K562 (cell line): Measurements from ENCODE around the gene KIF18B. TPM values are rescaled to one million over a fixed set of nuclear protein-coding genes. Genes with fewer than 3 reads are reported as not detected.

ENCODE experiments used
- ATAC-seq: fragments of 200-7000 bp; cut with Tn5 transposase; 3 replicates; pipeline ENCODE4 v1.9.1; 2020; ENCODE audit warnings: moderate library complexity
- BruUV-seq: library from RNA; stranded (reverse); fragments of 400-500 nt; replicated peaks from 2 replicates; lab custom pipeline; 2021; lab: Mats Ljungman, UMichigan
- CTCF ChIA-PET: fragments of 300-600 bp; formaldehyde crosslinking; extraction: SDS; loops from one replicate; lab custom pipeline; 2021; ENCODE audit warnings: low intra/inter-chr PET ratio; lab: Yijun Ruan, JAX
- POLR2A ChIA-PET: fragments of 300-600, 350-650 bp; sonication (Branson Sonifier 250); formaldehyde crosslinking; extraction: SDS; loops from one replicate; lab custom pipeline; 2021; ENCODE audit warnings: antibody characterized with exemption, inconsistent platforms; lab: Yijun Ruan, JAX
- DNase-seq, 4 experiments: peaks; one replicate each; pipeline versions ENCODE4 v3.0.0 to v3.0.0-alpha.2; 2011 to 2018; ENCODE audit warnings: low spot score in 3 of 4, mixed read lengths in 3 of 4; ENCODE audit errors: extremely low read depth in 1 of 4
- FAIRE-seq: peaks from 2 replicates; lab custom pipeline; 2011; peaks lifted over from hg19 to GRCh38; lab: Jason Lieb, UNC
- H2AFZ ChIP-seq: 2 replicates; pipeline ENCODE4 v1.6.0; 2011; ENCODE audit warnings: low read depth, low read length, control low read depth, inconsistent platforms
- H3K27ac ChIP-seq: fragments of 200-600 bp; 3 replicates; pipeline ENCODE4 v1.8.0; 2011; ENCODE audit warnings: low read depth, mild to moderate bottlenecking, control low read depth, inconsistent platforms, low read length, moderate library complexity, mixed read lengths; ENCODE audit errors: extremely low read depth
- H3K27me3 ChIP-seq, 2 experiments: fragments of 300-600 bp in 1 of 2; 2 replicates in 1 of 2; 3 replicates in 1 of 2; pipeline versions ENCODE4 v1.6.0 to v1.8.0; 2011; ENCODE audit warnings: inconsistent platforms in 2 of 2, low read length in 2 of 2, mild to moderate bottlenecking in 1 of 2, mixed read lengths in 1 of 2, moderate library complexity in 1 of 2; ENCODE audit not compliant: control insufficient read depth in 2 of 2, insufficient read depth in 2 of 2
- H3K36me3 ChIP-seq: fragments of 300-600 bp; 3 replicates; pipeline ENCODE4 v1.8.0; 2011; ENCODE audit warnings: mild to moderate bottlenecking, low read length, inconsistent platforms; ENCODE audit not compliant: control insufficient read depth, insufficient read depth
- H3K4me1 ChIP-seq, 2 experiments: fragments of 200-600 bp in 1 of 2; replicated peaks in 1 of 2; 2 replicates in 1 of 2; 3 replicates in 1 of 2; pipeline versions ENCODE4 v1.5.1 to v1.8.0; 2011; ENCODE audit warnings: inconsistent platforms in 2 of 2, low read length in 2 of 2, mild to moderate bottlenecking in 1 of 2, mixed read lengths in 1 of 2, moderate library complexity in 1 of 2; ENCODE audit not compliant: control insufficient read depth in 2 of 2, insufficient read depth in 2 of 2
- H3K4me2 ChIP-seq: 2 replicates; pipeline ENCODE4 v1.6.1; 2011; ENCODE audit warnings: low read length, control low read depth, inconsistent platforms, mixed read lengths; ENCODE audit not compliant: insufficient read depth
- H3K4me3 ChIP-seq: fragments of 200-600 bp; sonication (generic), shearing (Covaris generic); 2 replicates; pipeline ENCODE4 v1.5.1; 2016; ENCODE audit warnings: control low read depth, inconsistent platforms
- H3K79me2 ChIP-seq: fragments of 200-600 bp; 3 replicates; pipeline ENCODE4 v1.8.0; 2011; ENCODE audit warnings: low read length, inconsistent platforms; ENCODE audit not compliant: control insufficient read depth, insufficient read depth
- H3K9ac ChIP-seq, 2 experiments: 2 replicates each; pipeline versions ENCODE4 v1.6.0 to v1.6.1; 2011; ENCODE audit warnings: low read depth in 2 of 2, low read length in 2 of 2, control low read depth in 1 of 2, inconsistent platforms in 1 of 2, mild to moderate bottlenecking in 1 of 2, mixed read lengths in 1 of 2; ENCODE audit not compliant: insufficient read depth in 1 of 2
- H3K9me1 ChIP-seq: one replicate; pipeline ENCODE4 v1.6.0; 2011; ENCODE audit warnings: inconsistent platforms, mild to moderate bottlenecking, low read length, moderate library complexity; ENCODE audit not compliant: control insufficient read depth, insufficient read depth
- H3K9me3 ChIP-seq: replicated peaks from 2 replicates; pipeline ENCODE4 v1.5.1; 2011; ENCODE audit warnings: low read depth, low read length, inconsistent platforms; ENCODE audit not compliant: control insufficient read depth, insufficient read depth
- H4K20me1 ChIP-seq: replicated peaks from 2 replicates; pipeline ENCODE4 v1.6.1; 2011; ENCODE audit warnings: low read length, inconsistent platforms, mixed read lengths; ENCODE audit not compliant: control insufficient read depth, insufficient read depth
- E2F1 ChIP-seq: sonication (generic); formaldehyde crosslinking; IDR thresholded peaks from 2 replicates; pipeline ENCODE4 v1.8.1; 2023; ENCODE audit warnings: mild to moderate bottlenecking, missing genetic modification reagents, moderate library complexity
- HMG20A ChIP-seq: fragments of 450-650 bp; formaldehyde crosslinking; conservative IDR thresholded peaks from 2 replicates; pipeline ENCODE4 v1.4.0; 2020; ENCODE audit warnings: mild to moderate bottlenecking, mixed read lengths
- KAT7 ChIP-seq: sonication (generic); formaldehyde crosslinking; IDR thresholded peaks from 2 replicates; pipeline ENCODE4 v1.8.0; 2022; ENCODE audit warnings: missing genetic modification reagents, mild to moderate bottlenecking, borderline replicate concordance
- RFX5 ChIP-seq: IDR thresholded peaks from 2 replicates; pipeline ENCODE4 v1.6.1; 2011; ENCODE audit warnings: low read depth, mild to moderate bottlenecking, improper control_type of control experiment, low read length
- SP1 ChIP-seq: sonication (generic); formaldehyde crosslinking; IDR thresholded peaks from 2 replicates; pipeline ENCODE4 v1.8.1; 2022; ENCODE audit warnings: mild to moderate bottlenecking, missing genetic modification reagents
- ZNF12 ChIP-seq: sonication (generic); formaldehyde crosslinking; IDR thresholded peaks from 2 replicates; pipeline ENCODE4 v1.4.0; 2020; ENCODE audit warnings: mild to moderate bottlenecking, missing genetic modification reagents
- ZNF277 ChIP-seq: fragments of 250-450 bp; sonication (Bioruptor Pico); IDR thresholded peaks from 2 replicates; pipeline ENCODE4 v1.8.0; 2022; ENCODE audit warnings: inconsistent platforms, mild to moderate bottlenecking, moderate library complexity, borderline replicate concordance
- WGBS: fragments of 100-300 bp; shearing (Covaris generic); methylation state at CpG from one replicate; pipeline ENCODE4 v1.1.6; 2016; ENCODE audit warnings: low coverage, mixed read lengths; ENCODE audit not compliant: insufficient coverage; ENCODE audit errors: missing lambda C conversion rate; 5-methylcytosine and 5-hydroxymethylcytosine counted together
- in situ Hi-C: fragments of 300-500 bp; cut with MboI; formaldehyde crosslinking; loops from 4 replicates; pipeline ENCODE4 v1.15.0; 2018; ENCODE audit warnings: inconsistent platforms, mixed read lengths
- intact Hi-C: fragments of 100-400 bp; cut with micrococcal nuclease; formaldehyde crosslinking; loops from 2 replicates; pipeline ENCODE4 v1.14.2; 2022
- polyA plus RNA-seq, 8 experiments: library from polyadenylated mRNA; depleted of rRNA in 4 of 8; stranded (reverse) in 5 of 8; unstranded in 3 of 8; fragments of >200 nt; fragmentation: Nextera tagmentation in 2 of 8; fragmentation: Illumina TruSeq in 1 of 8; extraction: Ambion mirVana in 2 of 8; extraction: Trizol in 1 of 8; gene quantifications; 2 replicates each; pipeline versions ENCODE4 v1.2.1 to v1.2.3, GENCODE V29; 2011 to 2014; ENCODE audit warnings: inconsistent platforms in 1 of 8, missing spikeins in 1 of 8
- total RNA-seq, 7 experiments: library from RNA; depleted of rRNA in 6 of 7; stranded (reverse); fragments of >200 nt in 6 of 7; fragmentation: Illumina TruSeq in 2 of 7; extraction: Trizol in 2 of 7; gene quantifications; 2 replicates each; pipeline versions ENCODE4 v1.2.1 to v1.2.3, GENCODE V29; 2011 to 2021; ENCODE audit warnings: low replicate concordance in 1 of 7

Gene KIF18B
- total and polyA plus RNA-seq, 9 of the 15 experiments (the other 6 are each of a cell fraction or from before 2014, with no cell fraction given): 2.0 to 42.8 (median 13.2) TPM

GRCh38 chr17:44879376-44879775, 68.2 kb downstream of the KIF18B start:
- Histone ChIP-seq H3K27me3 (no peaks in the 10 kb centered on the region), H3K4me3 (no peak overlapping the region), H3K79me2 (no peaks in the 10 kb centered on the region), H3K36me3 (peaks cover 93% of the 10 kb centered on the region), H3K9me3 (no peaks in the 10 kb centered on the region), H3K4me2 (no peak overlapping the region), H2AFZ (no peak overlapping the region), H3K9ac (no peak overlapping the region), H3K9me1 (no peaks in the 10 kb centered on the region), H3K27ac (no peak overlapping the region), H3K4me1 (no peaks in the 10 kb centered on the region), H4K20me1 (no peaks in the 10 kb centered on the region)
- WGBS: 99% methylated on average over 6 of the region's 6 CpGs
- TF ChIP-seq E2F1 (CRISPR knock-in tag) (no peak), SP1 (CRISPR knock-in tag) (no peak), ZNF277 (CRISPR knock-in tag) (no peak), RFX5 (no peak), HMG20A (CRISPR knock-in tag) (no peak), KAT7 (CRISPR knock-in tag) (no peak), ZNF12 (CRISPR knock-in tag) (no peak)
- ATAC-seq (no peak), DNase-seq (no peak), FAIRE-seq (no peak)
- ChIA-PET POLR2A (interaction anchor here (0.8 to 1.8 kb wide), 3 partner anchors 10 to 269 kb away, joined by 3 to 7 read pairs (median 3); no protein-coding TSS in a partner anchor), CTCF (interaction anchor here (1.8 kb wide), 1 partner anchor 105 kb away, joined by 8 read pairs; no protein-coding TSS in a partner anchor)
- BruUV-seq: no TSS peak
- in situ Hi-C loops (no loop called here), intact Hi-C loops (no loop called here)
